Activated CD4-positive, alpha-beta T cell treated with anti-CD3 and anti-CD28 coated beads for 48 hours (primary cell): ENCODE measurements around the gene NDUFB2.
"Not testable (repeated sequence)": the region's sequence is repeated elsewhere in the genome, so short reads cannot be mapped to it uniquely, and the experiment has no call there.

ENCODE experiments used
- DNase-seq: peaks from one replicate; pipeline ENCODE4 v3.0.0-alpha.2; 2020

The NDUFB2 gene

DNA sequence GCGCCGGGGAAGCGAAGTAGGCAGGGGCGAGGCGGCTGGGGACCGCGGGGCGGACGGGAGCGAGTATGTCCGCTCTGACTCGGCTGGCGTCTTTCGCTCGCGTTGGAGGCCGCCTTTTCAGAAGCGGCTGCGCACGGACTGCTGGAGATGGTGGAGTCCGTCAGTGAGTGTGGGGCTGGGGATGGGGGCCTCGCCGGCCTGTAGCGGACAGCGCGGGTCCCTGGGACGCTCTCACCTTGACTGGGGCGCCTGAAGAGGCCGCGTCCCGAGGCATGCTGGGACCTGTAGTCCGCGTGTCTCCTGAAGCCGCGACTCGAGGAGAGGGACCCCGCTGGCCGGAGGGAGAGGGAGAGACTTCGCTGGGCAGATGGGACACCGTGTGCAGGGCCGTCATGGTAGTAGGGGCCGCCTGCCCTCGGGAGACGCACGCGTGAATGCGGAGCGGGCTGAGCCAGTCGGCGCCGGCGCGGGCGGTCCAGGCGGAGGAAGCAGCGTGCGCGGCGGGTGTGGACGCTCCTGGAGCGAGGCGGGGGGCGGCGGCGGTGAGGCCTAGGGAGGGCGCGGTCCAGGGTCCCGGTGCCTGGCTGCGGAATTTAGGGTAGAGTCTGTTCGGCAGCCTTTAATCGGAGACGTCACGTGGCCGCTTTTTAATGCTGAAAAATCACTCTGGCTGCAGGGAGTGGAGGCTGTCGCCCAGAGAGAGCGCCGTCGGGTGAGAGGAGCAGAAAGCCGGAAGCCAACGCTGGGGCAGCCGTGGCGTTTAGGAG, at the start of gene NDUFB2:
NDUFB2 (plus strand) TSS at position 29 of the 767 bp plus-strand sequence; CDS start at position 66, 37 bp downstream.
- peak; percentile 80 for DNase-seq

DNA sequence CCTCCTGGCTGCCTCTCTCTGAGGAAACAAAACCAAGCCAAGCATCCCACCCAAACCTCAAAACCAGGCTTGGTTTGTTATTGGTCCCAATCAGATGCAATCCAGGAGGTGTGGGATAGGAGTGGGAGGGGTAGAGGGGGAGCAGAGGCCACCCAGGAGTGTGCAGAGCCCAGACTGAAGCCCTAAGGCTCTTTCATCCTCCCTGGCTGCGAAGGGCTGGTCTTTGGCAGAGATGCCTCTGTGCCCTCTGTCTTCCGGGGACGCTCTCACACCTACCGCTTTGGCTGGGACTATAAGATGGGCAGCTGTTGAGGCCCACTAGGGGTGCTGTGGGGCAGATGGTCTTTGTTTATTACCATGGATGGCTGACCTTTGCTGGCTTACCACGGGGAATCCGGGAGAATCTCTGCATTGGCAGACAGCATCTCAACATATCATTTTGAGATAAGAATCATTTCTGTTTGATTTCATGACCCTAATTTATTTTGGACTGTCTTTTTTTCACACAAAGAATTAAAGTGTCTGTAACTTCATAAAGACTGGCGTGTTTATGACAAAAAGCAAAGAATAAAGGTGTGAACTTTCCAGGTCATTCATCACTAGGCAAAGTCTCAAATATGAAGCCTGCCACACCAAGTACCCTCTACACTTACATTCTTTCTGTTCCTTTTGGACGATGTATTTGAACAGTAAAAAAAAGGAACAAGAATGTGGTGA, 49.4 kb upstream of the NDUFB2 start:
- DNase-seq, result peak; percentile 35

DNA sequence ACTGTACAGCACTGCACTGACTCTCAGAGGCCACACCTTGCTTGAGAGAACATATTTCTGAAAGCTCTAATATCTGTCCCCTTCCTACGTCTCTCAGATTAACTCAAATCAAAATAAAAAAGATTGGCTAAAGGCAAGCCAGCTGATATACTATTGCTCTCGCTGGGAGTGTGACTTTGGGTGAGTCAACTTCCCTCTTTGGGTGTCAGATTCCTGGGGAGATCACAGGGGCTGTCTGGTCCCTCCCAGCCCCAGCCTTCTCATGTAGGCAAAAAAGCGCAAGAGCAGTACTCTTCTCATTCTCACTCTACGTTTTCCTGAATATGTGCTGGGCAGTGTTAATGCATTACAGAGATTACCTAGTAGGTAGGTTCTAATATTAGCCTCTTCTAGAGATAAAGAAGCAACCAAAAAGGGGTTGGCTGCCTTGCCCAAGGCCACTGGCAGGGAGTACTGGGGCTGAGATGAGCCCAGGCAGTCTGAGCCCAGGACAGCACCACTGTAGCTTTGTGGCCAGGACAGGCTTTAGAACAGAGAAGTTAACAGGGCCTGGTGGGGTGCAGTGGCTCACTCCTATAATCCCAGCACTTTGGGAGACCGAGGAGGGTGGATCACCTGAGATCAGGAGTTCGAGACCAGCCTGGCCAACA, 46.8 kb upstream of the NDUFB2 start:
- no peak for DNase-seq

DNA sequence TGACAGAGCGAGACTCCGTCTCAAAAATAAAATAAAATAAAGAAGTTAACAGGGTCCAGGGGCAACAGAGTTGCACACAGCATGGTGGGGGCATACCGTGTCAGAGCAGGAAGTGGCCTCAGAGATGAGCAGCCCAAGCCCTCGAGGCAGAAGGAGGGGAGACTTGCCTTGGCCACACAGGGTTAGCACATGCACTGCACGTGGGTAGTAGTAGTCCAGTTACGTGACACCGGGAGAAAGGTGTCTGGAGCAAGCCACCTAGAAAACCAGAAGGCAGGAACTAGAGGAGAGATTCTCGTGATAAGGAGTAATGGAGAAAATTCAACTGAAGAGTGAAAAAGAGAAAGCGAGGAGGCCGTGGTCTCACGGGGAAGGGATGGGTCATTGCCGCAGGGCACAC, 46.1 kb upstream of the NDUFB2 start:
- no peak for DNase-seq

DNA sequence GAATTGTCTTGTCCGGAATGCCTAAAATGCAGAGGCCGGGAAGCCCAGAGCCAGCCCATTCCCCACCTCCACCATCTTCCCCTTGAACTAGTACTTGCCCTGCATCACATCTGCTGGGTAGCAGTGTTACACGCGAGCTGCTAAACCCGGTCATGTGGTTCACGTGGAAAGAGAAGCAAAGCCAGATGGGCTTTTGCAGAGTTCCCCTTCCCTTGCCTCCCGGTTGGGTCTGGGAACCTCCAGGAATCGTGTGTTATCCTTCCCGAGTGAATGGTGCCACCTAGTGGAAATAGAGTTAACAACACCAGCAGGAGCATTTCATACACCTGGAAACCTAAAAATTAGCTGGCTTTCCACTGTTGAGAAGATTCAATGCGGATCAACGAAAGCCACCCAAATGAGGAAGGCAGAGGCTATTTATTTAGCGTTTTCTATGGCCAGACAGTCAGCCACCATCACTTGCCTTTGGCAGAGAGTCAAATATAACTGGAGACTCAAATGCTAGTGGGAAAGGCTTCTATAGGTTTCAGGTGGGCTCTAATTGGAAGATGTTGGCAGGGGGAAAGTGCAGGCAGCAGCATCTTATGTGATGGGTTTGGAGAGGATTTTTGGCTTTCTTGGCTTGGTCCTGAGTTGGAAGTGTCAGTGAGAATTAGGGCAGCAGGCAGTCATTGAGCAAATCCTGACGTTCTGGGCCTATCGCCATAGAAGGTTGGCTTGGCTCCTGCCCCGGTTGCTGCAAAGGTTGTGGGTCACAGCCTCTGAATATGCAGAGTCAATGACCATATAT, 43.0 kb upstream of the NDUFB2 start:
- peak; percentile 25 for DNase-seq

DNA sequence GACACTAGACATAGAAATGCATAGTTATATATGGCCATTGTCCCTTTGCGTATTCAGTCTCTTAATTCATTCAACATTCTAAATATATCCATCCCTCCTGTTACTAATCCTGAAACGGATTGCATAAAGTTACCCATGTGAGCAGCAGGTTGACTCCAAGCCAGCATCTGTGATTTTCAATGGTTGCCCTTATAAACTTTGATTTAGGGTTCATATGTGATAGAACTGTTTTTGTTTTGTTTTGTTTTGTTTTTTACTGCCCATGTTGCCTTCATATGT, 42.5 kb upstream of the NDUFB2 start:
- no peak for DNase-seq

DNA sequence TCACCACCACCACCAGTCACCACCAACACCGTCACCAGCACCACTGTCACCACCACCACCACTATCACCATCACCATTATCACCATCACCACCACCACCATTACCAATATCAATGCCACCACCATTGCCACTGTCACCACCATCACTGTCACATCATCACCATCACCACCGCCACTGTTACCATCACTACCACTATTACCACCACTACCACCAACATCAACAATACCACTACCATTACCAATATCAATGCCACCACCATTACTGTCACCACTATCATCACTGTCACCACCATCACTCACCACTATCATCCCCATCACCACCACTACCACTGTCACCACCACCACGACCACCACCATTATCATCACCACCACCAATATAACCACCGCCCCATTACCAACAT, 41.8 kb upstream of the NDUFB2 start:
- DNase-seq, result no peak

DNA sequence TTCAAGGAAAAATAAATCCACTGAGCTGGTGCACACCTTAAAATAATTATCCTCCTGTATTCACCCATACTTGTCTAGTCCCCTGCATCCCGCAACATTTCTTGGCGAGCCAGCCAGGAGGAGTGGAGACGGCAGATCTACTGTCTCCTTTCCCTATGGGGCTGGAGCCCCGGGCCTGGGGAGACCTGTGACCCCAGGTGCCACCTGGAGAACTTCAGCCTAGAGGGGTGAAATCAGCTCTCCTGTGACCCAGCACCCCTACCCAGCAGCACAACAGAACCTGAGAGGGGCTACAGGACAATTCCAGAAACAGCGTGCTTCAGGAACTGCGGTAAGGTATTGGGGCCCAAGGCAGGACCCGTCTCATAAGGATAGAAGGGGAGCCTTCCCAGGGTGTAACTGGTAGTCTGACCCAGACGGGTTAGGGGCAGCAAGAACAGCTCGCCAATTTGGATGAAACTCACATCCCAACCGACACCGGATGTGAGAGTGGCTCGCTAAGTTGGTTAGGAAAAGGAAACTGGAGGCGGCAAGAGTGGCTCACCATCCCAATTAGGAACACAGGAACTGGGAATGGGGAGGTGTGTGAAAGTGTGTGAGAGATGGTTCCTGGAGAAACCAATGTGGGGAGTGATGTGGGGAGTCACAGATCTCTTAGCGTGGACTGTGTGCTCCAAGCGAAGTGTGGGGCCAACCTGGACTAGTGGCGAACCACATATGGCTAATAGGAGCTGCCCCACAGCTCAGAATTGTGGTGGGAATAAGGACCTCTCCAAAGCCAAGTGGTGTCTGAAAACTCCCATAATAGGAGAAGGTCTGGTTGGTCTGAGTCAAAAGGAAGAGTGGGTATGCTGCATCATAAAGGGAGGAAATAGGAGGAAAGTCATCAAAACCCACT, 40.7 kb upstream of the NDUFB2 start:
- DNase-seq, result no peak

DNA sequence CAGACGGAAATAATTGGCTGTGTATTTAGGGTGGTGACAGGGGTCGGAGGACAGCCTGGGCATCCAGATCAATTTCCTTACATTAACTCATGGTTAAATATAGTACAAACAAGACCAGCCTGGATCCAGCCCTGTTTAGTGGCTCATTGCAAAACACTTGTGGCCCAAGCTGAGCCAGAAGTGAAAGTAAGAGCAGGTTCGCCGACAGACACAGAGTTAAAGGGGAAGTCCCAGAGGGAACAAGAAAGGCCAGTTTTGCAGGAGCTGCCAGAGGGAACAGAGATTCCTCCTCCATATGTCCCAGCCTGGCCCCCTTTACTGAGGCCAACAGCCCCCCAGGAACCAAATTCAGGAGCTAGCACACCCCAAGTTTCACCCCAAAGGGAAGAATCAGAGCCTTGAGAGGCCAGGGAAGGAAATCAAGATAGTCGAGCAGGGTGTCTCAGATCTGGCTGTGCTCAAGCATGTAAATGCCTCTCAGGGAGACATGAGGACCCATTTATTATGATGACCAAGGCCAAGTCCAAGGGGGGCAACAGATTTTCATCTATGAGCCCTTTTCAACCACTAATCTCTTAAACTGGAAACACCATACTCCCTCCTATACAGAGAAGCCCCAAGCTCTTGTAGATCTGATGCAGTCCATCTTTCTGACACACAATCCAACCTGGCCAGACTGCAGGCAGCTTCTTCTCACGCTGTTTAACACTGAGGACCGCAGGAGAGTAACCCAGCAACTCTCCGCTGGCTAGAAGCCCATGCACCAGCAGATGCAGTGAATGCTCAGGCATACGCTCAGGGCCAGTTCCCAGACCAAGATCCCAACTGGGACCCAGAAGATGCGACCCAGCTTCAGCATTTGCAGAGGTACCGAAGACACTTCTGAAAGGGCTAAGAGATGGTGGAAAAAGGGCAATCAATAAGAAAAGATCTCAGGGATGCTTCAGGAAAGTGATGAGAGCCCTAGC, 39.7 kb upstream of the NDUFB2 start:
- peak; percentile 53 for DNase-seq

DNA sequence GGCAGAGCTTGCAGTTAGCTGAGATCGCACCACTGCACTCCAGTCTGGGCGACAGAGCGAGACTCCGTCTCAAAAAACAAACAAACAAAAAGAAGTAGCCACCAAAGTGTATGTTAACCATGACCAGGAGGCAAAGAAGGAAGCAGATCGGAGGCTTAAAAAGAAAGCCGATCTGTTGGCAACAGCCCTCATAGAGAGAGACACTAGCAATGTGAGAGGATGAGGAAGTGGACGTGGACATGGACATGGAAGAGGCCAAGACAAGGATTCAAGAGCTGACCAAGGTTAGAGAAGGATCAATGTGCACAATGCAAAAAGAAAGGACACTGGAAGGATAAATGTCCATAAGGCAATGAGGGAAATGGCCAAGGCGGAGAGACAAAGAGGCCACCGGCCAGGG, 38.6 kb upstream of the NDUFB2 start:
- no peak for DNase-seq

DNA sequence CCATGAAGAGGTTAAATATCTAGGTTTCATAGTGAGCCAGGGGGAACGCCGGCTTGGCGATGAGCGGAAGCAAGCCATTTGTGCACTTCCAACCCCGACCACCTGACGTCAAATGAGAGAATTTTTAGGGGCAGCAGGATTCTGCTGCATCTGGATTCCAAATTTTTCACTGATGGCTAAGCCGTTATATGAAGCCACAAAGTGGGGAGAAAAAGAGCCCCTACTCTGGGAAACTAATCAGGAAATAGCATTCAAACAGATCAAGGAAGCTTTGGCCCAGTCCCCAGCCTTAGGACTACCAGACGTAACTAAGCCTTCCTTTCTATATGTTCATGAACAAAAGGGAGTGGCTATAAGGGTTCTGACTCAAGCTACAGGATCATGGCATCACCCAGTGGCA, 36.7 kb upstream of the NDUFB2 start:
- no peak for DNase-seq

DNA sequence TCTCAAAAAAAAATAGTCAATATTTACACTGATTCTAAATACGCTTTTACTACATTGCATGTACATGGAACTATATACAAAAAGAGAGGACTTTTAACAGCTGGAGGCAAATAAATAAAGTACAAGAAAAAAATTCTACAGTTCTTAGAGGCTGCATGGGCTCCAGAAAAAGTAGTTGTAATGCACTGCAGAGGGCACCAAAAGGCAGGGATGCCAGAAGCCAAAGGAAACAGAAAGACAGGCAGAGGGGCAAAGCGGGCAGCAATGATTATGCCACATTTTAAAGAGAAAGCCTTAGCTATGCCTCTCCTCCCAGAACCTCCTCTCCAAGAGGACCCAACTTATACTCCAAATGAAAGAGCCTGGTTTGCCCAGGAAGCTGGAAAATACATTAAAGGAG, 35.4 kb upstream of the NDUFB2 start:
- DNase-seq, result no peak

DNA sequence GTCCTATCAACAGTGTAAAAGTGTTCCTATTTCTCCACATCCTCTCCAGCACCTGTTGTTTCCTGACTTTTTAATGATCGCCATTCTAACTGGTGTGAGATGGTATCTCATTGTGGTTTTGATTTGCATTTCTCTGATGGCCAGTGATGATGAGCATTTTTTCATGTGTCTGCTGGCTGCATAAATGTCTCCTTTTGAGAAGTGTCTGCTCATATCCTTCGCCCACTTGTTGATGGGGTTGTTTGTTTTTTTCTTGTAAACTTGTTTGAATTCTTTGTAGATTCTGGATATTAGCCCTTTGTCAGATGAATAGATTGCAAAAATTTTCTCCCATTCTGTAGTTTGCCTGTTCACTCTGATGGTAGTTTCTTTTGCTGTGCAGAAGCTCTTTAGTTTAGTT, 33.6 kb upstream of the NDUFB2 start:
- DNase-seq, result not testable (repeated sequence)

DNA sequence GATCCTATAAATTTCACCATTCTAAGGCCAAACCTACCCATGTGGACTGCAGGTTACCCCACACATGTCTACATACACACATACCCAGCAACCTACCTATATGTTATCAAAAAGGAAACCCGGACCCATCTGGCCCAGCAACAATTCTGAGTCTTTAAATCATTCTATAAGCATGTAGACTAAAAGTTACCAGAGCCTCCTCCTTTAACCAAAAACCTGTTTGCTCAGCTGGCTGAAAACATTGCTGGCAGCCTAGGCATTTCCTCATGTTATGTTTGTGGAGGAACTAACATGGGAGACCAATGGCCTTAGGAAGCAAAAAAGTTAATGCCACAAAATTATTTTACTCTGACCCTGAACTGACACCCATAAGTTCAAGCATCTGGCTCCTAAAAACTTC, 29.0 kb upstream of the NDUFB2 start:
- DNase-seq, result no peak

DNA sequence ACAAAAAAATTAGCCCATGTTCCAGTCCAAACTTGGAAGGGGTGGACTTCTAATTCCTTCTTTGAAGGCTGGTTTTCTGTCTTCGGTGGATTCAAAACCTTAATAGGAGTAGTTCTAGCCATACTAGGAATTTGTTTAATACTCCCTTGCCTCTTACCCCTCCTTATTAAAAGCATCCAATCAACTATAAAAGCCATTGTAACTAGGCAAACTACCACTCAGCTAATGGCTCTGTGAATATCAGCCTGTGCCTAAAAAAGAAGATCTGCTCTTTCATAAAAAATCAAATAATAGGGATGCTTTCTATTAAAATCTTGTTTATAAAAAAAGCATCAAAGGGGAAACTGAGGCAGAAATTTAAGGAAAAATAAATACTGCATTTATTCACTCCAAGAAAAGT, 27.9 kb upstream of the NDUFB2 start:
- no peak for DNase-seq

DNA sequence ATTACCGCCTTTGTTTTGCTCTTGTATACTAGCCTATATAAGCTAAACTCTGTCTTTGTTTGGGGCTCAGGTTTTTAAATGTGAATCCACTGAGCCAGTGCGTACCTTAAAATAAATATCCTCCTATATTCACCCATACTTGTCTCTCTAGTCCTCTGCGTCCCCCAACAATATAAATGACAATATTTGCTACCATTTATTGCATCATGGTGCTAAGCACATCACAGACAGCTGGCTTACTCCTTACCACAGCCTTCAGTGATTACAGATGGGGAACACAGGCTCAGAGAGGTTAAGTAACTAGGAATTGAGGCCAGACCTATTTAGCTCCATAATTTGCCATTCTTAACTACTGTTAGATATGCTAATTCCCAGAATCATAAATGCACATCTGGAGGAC, 27.2 kb upstream of the NDUFB2 start:
- no peak for DNase-seq

DNA sequence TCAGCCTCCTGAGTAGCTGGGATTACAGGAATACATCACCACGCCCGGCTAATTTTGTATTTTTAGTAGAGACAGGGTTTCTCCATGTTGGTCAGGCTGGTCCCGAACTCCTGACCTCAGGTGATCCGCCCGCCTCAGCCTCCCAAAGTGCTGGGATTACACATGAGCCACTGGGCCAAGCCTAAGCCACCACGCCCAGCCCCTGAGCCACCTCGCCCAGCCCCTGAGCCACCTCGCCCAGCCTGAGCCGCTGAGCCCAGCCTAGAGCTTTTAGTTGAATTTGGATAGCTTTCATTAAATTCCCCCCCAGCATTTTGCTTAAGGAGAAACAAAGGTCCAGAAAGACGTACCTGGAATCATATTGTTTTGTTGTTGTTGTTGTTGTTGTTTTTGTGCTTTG, 26.6 kb upstream of the NDUFB2 start:
- not testable (repeated sequence) for DNase-seq

DNA sequence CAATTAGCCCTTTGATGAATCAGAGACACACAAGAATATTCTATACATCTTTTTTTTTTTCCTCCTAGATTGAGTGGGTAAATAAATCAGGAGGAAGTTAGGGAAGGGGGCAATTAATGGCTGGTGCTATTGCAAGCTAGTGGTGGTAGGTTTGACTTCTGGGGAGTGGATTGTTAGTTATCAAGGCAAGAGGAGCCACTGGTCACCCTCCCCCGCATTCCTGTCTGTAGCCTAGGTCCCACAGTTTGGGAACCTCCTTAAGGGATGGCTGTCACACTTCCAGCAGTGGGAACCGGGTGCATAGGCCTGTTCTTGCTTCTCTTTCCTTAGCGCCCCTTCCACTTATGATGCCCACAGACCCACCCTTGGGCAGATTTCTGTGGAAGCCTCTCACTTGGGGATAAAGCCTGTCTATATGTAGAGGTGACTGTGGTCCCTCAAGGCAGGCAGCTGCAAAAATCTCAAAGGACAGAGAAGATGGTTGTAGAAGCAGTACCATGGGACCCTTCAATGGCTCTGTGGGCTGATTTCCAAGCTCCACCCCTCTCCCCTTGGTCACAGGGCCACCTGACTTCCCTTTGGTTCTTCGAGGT, 26.1 kb upstream of the NDUFB2 start:
- no peak for DNase-seq

DNA sequence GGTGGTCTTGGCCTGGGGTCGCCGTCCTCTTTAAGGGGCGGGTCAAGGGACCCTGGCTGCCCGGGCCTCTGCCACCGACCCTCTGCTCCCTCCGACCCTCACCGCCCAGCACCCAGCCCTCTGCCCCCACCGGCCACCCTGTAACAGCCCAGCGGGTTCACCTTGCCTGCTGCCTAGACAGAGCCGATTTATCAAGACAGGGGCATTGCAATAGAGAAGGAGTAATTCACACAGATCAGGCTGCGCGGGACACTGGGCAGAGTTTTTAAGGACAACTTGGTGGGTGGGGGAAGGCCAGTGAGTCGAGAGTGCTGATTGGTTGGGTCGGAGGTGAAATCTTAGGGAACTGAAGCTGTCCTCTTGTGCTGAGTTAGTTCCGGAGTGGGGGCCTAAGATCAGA, 24.5 kb upstream of the NDUFB2 start:
- DNase-seq, result no peak

DNA sequence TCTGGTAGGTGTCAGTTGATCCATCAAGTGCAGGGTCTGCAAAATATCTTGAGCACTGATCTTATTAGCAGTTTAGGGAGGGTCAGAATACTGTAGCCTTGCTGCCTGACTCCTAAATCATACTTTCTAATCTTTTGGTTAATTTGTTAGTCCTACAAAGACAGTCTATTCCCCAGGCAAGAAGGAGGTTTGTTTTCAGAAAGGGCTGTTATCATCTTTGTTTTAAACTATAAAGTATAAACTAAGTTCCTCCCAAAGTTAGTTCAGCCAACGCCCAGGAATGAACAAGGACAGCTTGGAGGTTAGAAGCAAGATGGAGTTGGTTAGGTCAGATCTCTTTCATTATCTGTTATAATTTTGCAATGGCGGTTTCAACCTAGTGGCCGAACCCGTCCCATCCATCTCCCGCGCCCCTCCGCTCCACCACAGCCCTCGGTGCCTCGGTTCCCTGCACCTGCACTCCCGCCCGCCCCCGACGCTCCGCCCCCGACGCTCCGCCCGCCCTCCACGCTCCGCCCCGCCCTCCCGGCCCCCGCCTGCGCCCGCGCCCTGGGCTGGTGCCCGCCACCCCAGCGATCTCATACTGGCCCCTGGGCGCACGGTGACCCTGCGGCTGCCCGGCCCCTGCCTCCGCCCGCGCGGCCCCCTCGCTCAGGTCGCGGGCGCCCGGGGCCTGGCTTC, 24.0 kb upstream of the NDUFB2 start, which contains the start of gene ADCK2:
ADCK2 (plus strand) TSS at position 564 of the 681 bp plus-strand sequence. CDS start 386 bp downstream, outside the sequence.
- DNase-seq, result peak; percentile 69
